Measurements from ENCODE around the gene TMCC1. TPM values are rescaled to one million over a fixed set of nuclear protein-coding genes. Genes with fewer than 3 reads are reported as not detected.
"Not testable (repeated sequence)": the region's sequence is repeated elsewhere in the genome, so short reads cannot be mapped to it uniquely, and the experiment has no call there.

TMCC1 gene
- total RNA-seq, 2 donors from 2014 or later: 27.1 to 29.3 TPM

DNA sequence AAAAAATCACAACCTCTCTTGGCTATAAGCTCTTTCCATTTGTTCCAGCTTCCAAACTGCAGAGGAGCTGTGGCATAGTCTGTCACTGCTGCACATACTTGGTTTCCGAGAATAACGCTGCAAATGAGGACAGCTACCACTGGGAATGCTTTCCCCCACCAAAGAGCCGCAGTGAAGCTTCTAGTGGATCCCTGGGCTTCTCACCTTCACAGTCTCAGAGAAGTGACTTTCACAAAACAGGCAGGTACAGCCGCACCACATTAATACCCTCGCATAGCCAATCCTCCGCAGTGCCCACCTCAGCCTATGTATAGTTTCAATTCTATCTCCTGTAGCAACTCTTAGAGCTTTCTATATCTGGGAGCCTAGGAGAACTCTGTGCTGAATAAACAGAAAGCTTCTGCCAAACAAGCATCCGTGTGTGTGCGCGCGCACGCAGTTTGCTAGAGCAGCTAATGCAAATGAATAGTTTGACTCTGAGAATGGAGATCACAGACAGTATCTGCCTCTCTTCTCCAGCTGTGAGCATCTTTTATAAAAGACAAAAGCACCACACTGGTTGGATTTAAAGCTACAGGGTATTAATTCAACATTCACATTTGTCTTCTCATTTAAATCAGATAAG, 205.1 kb downstream of the TMCC1 start:
- Mint-ChIP-seq H3K4me1 (peaks cover 13% of the 10 kb centered on the region), H3K4me3 (no peak overlapping the region)
- no peak for ATAC-seq

DNA sequence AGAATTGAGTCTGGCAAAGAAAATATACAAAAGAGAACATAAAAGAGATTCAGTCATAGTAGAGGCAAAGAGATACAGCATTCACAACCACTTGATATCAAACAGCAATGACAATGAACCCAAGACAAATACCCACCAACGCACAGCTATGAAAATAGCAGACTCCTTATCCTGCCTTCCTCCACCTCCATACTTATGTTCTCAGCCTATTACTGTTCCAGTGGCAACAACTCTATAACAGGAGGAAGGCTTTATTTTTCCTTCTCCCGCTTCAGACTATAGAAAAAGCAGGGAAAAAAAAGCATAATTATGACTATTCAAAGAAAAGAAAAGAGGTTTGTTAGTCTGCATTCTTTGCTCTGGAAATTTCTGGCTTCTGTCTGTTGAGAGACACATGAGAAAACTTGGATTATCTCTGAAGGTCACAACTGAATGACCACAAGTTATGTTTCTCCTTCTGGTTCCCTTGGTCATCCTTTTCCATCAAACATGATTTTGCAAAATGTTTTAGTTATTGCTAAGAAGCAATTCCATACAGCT, 205.9 kb downstream of the TMCC1 start:
- Mint-ChIP-seq H3K27ac (no peak overlapping the region), H3K27me3 (no peaks in the 10 kb centered on the region), H3K36me3 (ENCODE audit: low read depth) (no peaks in the 10 kb centered on the region), H3K4me1 (peaks cover 13% of the 10 kb centered on the region), H3K4me3 (no peak overlapping the region)
- DNase-seq (no peak), ATAC-seq (no peak)
- no peaks in the 10 kb centered on the region for H3K9me3 ChIP-seq (ENCODE audit: control insufficient read depth, low read length, poor library complexity, severe bottlenecking)

More for the DNA sequence above, 205.1 kb downstream of the TMCC1 start:
- no peak for DNase-seq
- Mint-ChIP-seq H3K27me3 (no peaks in the 10 kb centered on the region), H3K36me3 (ENCODE audit: low read depth) (no peaks in the 10 kb centered on the region), H3K27ac (no peak overlapping the region)
- H3K9me3 ChIP-seq (ENCODE audit: control insufficient read depth, low read length, poor library complexity, severe bottlenecking): no peaks in the 10 kb centered on the region

DNA sequence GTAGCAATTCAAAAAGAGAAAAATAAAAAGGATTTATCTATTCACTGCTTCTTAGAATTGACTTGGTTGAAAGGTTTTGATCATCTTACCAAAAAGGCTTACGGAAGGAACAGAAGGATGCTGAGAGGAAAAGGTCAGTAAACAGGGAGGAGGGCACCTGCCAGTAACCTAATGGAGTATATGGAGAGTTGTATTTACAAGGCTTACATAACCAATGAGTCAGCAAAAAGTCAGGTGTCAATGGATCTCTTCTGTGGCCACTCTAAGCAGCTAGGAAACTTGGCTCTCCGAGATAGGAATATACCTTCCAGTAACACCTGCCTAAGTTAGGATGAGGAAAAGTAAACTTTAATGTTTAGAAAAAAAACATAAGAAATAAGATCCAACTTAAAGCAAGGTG, 206.6 kb downstream of the TMCC1 start:
- ATAC-seq (no peak), DNase-seq (no peak)
- Mint-ChIP-seq H3K4me3 (no peak overlapping the region), H3K27me3 (no peaks in the 10 kb centered on the region), H3K4me1 (peaks cover 12% of the 10 kb centered on the region), H3K36me3 (ENCODE audit: low read depth) (no peaks in the 10 kb centered on the region), H3K27ac (no peak overlapping the region)
- H3K9me3 ChIP-seq (ENCODE audit: control insufficient read depth, low read length, poor library complexity, severe bottlenecking): no peaks in the 10 kb centered on the region

DNA sequence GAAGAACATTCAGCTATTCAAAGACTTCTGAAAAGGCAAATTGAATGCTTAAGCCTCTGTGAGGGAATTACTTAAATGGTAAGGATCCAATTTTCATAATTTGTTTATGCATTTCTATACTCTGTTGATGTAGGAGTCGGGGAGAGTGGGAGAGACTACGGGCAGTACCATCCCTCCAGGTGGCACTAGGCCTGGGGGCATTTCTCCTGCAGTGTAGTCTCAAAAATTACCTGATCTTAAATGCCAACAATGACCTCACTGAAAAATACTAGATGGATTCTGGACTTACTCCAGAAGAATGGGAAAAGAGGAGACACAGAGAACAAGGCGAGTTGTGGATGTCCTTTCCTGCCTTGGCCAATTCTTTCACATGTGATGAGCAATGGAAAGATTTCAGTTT, 209.2 kb downstream of the TMCC1 start:
- no peaks in the 10 kb centered on the region for H3K27me3 Mint-ChIP-seq
- no peak for DNase-seq
- no peak for ATAC-seq
- no peak overlapping the region for H3K27ac Mint-ChIP-seq
- H3K4me3 Mint-ChIP-seq: no peak overlapping the region
- H3K9me3 ChIP-seq (ENCODE audit: control insufficient read depth, low read length, poor library complexity, severe bottlenecking): no peaks in the 10 kb centered on the region
- H3K4me1 Mint-ChIP-seq: peaks cover 6% of the 10 kb centered on the region
- no peaks in the 10 kb centered on the region for H3K36me3 Mint-ChIP-seq (ENCODE audit: low read depth)

DNA sequence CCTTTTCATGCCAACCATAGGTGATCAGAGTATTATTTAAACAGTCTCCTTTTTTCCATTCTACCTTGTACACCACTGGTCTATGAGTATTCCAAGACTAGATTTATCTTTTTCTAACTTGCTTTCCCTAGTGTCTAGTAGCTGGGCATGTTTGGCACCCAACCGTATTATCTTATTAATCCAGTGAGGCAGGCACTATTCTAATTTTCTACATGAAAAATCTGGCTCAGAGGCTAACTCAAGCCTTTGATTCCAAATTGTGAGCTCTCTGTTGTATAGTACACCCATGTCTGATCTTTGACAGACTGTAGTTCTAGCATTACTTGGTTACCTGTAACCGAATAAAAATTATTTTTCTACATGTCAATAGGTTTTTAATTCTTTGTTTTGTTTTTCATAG, 210.3 kb downstream of the TMCC1 start:
- Mint-ChIP-seq H3K36me3 (ENCODE audit: low read depth) (no peaks in the 10 kb centered on the region), H3K27ac (no peak overlapping the region)

DNA sequence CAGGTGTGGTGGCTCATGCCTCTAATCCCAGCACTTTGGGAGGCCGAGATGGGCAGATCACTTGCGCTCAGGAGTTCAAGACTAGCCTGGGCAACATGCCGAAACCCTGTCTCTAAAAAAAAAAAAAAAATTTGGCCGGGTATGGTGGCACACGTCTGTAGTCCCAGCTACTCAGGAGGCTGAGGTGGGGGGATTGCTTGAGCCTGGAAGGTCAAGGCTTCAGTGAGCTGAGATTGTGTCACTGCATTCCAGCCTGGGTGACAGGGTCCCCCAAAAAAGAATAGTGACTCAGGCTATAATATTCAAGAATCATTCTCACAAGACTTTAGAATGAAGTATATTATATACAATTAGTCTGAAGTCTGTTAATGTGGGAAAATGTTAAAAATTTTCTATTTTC, 216.5 kb downstream of the TMCC1 start:
- H3K27ac Mint-ChIP-seq: no peak overlapping the region
- no peaks in the 10 kb centered on the region for H3K9me3 ChIP-seq (ENCODE audit: control insufficient read depth, low read length, poor library complexity, severe bottlenecking)
- H3K36me3 Mint-ChIP-seq (ENCODE audit: low read depth): no peaks in the 10 kb centered on the region
- H3K4me3 Mint-ChIP-seq: no peak overlapping the region
- no peak for ATAC-seq
- peaks cover 5% of the 10 kb centered on the region for H3K4me1 Mint-ChIP-seq
- no peak for DNase-seq
- no peaks in the 10 kb centered on the region for H3K27me3 Mint-ChIP-seq

More for the DNA sequence above, 210.3 kb downstream of the TMCC1 start:
- no peak overlapping the region for H3K4me3 Mint-ChIP-seq
- H3K27me3 Mint-ChIP-seq: no peaks in the 10 kb centered on the region
- no peak for ATAC-seq
- no peaks in the 10 kb centered on the region for H3K9me3 ChIP-seq (ENCODE audit: control insufficient read depth, low read length, poor library complexity, severe bottlenecking)
- H3K4me1 Mint-ChIP-seq: peaks cover 6% of the 10 kb centered on the region
- DNase-seq: no peak

DNA sequence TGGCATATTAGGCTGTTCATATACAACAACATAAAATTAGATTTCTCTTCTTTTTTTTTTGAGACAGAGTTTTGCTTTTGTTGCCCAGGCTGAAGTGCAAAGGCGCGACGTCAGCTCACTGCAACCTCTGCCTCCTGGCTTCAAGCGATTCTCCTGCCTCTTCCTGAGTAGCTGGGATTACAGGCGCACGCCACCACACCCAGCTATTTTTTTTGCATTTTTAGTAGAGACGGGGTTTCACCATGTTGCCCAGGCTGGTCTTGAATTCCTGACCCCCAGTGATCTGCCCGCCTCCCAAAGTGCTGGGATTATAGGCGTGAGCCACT, 218.8 kb downstream of the TMCC1 start:
- not testable (repeated sequence) for H3K4me3 Mint-ChIP-seq; H3K27me3 Mint-ChIP-seq; ATAC-seq; H3K27ac Mint-ChIP-seq; DNase-seq; H3K9me3 ChIP-seq (ENCODE audit: control insufficient read depth, low read length, poor library complexity, severe bottlenecking); H3K4me1 Mint-ChIP-seq
- peaks cover 10% of the 10 kb centered on the region for H3K36me3 Mint-ChIP-seq (ENCODE audit: low read depth)

DNA sequence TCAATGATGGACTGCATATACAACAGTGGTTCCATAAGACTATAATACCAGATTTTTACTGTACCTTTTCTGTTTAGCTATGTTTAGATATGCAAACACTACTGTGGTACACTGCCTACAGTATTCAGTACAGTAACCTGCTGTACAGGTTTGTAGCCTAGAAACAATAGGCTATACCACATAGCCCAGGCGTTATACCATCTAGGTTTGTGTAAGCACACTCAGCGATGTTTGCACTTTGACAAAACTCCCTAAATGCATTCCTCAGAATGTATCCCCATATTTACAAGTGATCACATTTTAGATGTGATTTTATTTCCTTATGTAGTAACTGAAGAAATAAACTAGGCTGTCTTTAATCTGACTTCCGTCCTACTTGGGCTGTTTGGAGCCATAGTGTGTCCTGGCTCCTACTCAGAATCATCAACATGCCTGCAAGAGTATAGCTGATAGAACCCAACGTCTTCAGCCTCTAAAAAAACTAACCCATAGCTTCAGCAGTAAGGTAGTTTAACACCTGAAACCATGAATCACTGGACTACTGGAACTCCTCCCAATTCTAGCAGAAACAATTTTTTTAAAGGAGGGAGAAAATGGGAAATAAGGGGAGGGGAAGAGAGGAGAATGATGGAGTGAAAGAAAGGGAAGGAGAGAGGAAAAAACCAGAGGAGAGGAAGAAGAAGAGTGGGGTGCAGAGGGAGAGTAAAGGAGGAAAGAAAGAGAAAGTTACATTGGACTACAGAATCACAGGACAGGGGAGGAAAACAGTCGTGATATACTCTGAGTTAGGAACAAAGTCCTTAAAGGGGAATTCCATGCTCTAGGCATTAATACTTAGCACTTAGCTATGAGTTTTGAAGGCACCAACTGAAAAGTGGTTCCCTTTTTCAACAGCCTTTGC, 219.4 kb downstream of the TMCC1 start:
- ATAC-seq: no peak
- no peaks in the 10 kb centered on the region for H3K9me3 ChIP-seq (ENCODE audit: control insufficient read depth, low read length, poor library complexity, severe bottlenecking)

DNA sequence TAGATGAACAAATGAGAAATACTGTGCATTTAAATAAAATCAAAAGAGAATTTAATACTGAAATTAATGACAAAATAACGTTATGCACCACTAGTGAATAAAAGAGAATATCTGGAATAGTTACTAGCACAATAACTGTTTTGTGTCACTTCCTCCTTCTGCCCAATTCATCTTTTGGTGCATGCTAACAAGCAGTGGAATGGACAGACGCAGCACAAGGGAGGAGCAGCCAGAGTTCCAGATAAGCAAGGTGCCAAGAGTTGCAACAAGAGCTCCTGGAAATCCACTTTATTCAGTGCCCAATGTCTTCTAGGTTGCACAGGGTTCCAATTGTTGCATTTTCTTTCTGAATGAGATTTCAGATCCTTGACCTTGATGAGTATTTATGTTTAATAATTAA, 220.5 kb downstream of the TMCC1 start:
- peaks cover 10% of the 10 kb centered on the region for H3K36me3 Mint-ChIP-seq (ENCODE audit: low read depth)
- H3K27me3 Mint-ChIP-seq: no peaks in the 10 kb centered on the region
- H3K27ac Mint-ChIP-seq: no peak overlapping the region
- DNase-seq (no peak), ATAC-seq (no peak)
- no peaks in the 10 kb centered on the region for H3K9me3 ChIP-seq (ENCODE audit: control insufficient read depth, low read length, poor library complexity, severe bottlenecking)
- peaks cover 5% of the 10 kb centered on the region for H3K4me1 Mint-ChIP-seq
- no peak overlapping the region for H3K4me3 Mint-ChIP-seq

More for the DNA sequence above, 219.4 kb downstream of the TMCC1 start:
- DNase-seq: no peak
- Mint-ChIP-seq H3K36me3 (ENCODE audit: low read depth) (peaks cover 10% of the 10 kb centered on the region), H3K4me3 (no peak overlapping the region), H3K4me1 (peaks cover 5% of the 10 kb centered on the region), H3K27me3 (no peaks in the 10 kb centered on the region), H3K27ac (no peak overlapping the region)

DNA sequence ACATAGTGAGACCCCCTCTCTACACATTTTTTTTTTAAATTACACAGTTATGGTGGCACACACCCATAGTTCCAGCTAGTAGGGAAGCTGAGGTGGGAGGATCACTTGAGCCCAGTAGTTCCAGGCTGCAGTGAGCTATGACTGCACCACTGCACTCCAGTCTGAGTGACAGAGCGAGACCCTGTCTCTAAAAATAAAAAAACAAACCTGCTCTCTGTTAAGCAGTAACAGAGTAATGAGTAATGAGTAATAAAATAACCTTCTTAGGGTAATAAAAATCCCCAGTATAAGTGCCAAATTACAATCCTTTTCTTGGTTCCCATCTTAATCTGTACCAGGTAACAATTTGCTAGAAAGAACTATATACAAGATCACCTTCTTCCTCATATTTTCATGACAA, 221.1 kb downstream of the TMCC1 start:
- H3K4me1 Mint-ChIP-seq: peaks cover 5% of the 10 kb centered on the region

DNA sequence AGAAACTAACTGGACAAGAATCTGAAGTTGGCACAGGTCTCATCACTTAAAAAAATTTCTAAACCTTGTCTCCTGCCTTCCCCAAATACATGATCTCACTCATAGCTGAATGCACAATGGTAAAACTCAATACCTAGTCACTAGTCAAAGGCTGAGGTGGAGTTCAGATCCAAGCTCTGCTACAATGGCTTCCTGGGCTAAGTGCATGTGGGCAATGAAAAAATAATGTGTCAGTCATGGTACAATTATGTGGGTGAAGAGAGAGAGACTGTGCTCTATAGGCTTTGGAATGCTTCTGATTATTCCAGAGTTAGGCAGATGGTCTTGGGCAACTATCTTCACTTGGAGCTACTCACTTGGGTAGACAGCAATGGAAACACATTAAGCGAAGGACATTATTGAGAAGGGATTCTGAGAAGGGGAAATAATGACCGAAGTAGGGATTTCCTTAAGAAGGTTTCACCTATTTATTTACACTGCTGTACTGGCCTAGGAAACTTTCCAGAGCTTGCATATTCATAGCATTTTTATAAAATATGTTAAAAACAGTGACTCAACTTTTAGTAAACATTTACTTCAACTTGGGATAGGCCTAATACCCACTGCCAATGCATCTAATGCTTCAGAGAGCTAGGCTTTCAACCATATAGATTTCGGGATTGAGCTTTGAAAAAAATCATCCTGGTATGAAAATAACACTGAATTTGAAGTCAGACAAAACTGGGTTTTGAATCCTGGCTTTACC, 228.3 kb downstream of the TMCC1 start:
- H3K4me3 Mint-ChIP-seq: no peak overlapping the region
- H3K4me1 Mint-ChIP-seq: peaks cover 6% of the 10 kb centered on the region
- H3K27me3 Mint-ChIP-seq: no peaks in the 10 kb centered on the region
- H3K36me3 Mint-ChIP-seq (ENCODE audit: low read depth): no peaks in the 10 kb centered on the region
- H3K27ac Mint-ChIP-seq: no peak overlapping the region
- ATAC-seq (no peak), DNase-seq (no peak)
- H3K9me3 ChIP-seq (ENCODE audit: control insufficient read depth, low read length, poor library complexity, severe bottlenecking): no peaks in the 10 kb centered on the region

More for the DNA sequence above, 221.1 kb downstream of the TMCC1 start:
- H3K9me3 ChIP-seq (ENCODE audit: control insufficient read depth, low read length, poor library complexity, severe bottlenecking): no peaks in the 10 kb centered on the region
- ATAC-seq (no peak), DNase-seq (no peak)
- Mint-ChIP-seq H3K27me3 (no peaks in the 10 kb centered on the region), H3K27ac (no peak overlapping the region), H3K4me3 (no peak overlapping the region), H3K36me3 (ENCODE audit: low read depth) (peaks cover 10% of the 10 kb centered on the region)

DNA sequence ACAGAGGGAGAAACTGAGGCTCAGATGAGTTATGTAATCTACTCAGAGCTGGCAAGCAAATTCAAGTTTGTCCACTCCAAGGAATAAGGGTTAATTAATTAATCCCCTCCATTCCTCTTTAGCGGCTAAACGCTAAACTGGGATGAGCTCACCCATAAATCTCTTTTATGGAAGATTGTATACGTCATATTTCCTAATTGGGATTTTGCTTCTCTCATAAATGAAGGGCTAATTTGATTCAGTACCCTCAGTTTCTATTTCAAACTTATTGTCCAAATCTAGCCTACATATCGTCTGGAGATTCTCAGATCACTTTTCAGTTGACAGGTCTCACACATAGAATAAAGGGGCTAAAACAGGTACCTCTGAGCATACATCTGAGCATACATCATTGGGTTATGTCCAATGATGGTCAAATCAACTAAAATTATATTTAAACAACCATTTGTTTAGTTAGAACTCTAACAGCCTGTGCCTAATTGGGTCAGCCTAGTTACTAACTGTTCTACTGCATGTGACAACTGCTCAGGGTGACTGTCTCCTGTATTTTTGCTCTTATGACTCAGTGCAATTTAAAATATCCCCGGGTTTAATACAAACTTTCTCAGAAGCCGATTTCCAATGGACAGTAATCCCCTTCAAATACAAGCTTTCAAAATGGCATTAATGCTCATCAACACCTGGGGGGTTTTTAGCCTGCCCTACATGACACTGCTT, 229.4 kb downstream of the TMCC1 start:
- Mint-ChIP-seq H3K36me3 (ENCODE audit: low read depth) (no peaks in the 10 kb centered on the region), H3K4me1 (peaks cover 6% of the 10 kb centered on the region), H3K27me3 (no peaks in the 10 kb centered on the region), H3K27ac (no peak overlapping the region), H3K4me3 (no peak overlapping the region)
- H3K9me3 ChIP-seq (ENCODE audit: control insufficient read depth, low read length, poor library complexity, severe bottlenecking): no peaks in the 10 kb centered on the region
- ATAC-seq (no peak), DNase-seq (no peak)

DNA sequence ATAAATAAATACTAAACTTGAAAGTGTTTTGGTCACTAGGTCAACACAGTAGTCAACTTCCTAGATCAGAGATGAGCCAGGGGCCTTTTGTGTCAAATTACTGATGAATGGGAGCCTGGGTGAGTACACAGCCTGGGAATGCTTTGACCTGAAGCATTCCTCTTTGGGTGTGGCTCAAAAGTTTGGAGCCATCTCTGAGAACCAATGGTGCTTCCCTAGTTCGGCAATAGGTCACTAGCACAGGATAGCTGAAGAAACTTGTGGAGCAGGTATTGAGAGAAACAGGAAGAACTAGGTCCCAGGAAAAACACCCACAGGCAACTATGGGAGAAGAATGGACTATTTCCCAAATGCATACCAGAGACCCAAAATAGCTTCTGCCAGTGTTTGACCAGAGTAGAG, 230.5 kb downstream of the TMCC1 start:
- Mint-ChIP-seq H3K36me3 (ENCODE audit: low read depth) (no peaks in the 10 kb centered on the region), H3K27ac (no peak overlapping the region), H3K4me3 (no peak overlapping the region), H3K4me1 (peaks cover 11% of the 10 kb centered on the region), H3K27me3 (no peaks in the 10 kb centered on the region)
- DNase-seq (no peak), ATAC-seq (no peak)
- H3K9me3 ChIP-seq (ENCODE audit: control insufficient read depth, low read length, poor library complexity, severe bottlenecking): no peaks in the 10 kb centered on the region

All from T-helper 17 cell (primary cell).